Measurements from ENCODE around the gene CCDC59.
"Not testable (repeated sequence)": the region's sequence is repeated elsewhere in the genome, so short reads cannot be mapped to it uniquely, and the experiment has no call there.

CCDC59 gene

GRCh38 chr12:82358200-82359114 is at the start of gene CCDC59, which contains the start of gene METTL25:
CCDC59 (minus strand) TSS chr12:82358387; CDS start chr12:82358376, 11 bp downstream.
METTL25 (plus strand) TSS chr12:82358529; CDS start chr12:82358566, 37 bp downstream.
- DNase-seq: peak; percentile 88 to 98

- no peak for DNase-seq
These were observed 49.3 kb upstream of the CCDC59 start for GRCh38 chr12:82407481-82407880.

- DNase-seq: no peak
These were observed 48.5 kb upstream of the CCDC59 start for GRCh38 chr12:82406651-82407050.

GRCh38 chr12:82400819-82401218 is 42.6 kb upstream of the CCDC59 start:
- DNase-seq: no peak

DNA sequence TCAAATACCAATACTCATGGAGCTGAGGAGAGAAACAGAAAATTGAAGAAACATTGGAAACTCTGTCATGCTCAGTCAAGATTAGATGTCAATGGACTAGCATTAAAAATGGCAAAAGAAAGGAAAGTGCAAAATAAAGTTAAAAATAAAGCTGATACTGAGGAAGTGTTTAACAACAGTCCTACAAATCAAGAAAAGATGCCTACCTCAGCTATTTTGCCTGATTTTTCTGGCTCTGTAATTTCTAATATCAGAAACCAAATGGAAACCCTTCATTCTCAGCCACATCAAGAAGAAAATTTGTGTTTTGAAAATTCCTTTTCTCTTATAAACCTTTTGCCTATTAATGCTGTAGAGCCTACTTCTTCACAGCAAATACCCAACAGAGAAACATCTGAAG is 40.7 kb upstream of the CCDC59 start:
- no peak for DNase-seq

DNA sequence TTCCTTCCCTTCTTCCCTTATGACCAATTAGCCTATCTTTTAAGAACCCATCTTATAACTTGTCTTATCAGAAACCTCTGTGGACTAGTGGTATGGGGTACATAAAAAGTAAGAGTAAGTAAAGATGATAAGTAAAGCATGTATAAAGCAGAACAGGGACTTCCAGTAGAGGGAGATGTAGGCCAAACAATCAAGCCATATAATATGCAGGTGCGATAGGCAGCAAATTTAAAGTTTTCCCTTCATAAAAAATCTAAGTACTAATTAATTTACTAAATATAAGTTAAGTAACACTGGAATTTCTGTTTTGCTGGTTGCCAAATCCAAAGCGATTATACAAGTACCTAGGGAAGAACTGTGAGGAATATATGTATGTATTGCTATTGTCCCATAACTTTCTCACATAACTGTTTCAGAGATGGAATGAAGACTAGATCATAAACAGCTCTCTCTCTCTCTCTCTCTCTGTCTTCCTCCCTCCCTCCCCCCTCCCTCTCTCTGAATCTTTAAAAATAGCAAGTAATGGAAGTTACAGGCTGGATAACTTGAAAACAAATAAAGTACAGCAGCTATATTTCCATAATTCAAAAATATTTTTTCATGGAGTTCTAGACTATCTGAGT is 25.9 kb upstream of the CCDC59 start:
- DNase-seq: peak in 1 of 2 experiments; percentile 44

GRCh38 chr12:82378997-82379396 is 20.8 kb upstream of the CCDC59 start:
- no peak for DNase-seq

DNA sequence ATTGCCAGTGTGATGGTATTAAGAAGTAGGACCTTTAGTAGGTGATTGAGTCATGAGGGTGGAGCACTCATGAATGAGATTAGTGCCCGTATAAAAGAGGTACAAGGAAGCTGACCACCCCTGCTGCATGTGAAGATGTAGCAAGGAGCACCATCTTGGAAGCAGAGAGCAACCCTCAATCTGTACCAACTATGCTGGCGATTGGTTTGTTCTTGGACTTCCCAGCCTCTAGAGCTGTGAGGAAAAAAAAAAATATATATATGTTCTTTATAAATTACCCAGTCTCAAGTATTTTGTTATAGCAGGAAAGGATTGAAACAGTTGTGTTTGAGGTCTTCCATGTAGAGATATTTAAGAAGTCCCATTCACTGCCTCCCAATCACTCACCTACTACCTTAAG is 17.0 kb upstream of the CCDC59 start:
- DNase-seq: no peak

GRCh38 chr12:82366197-82366596 is 8.0 kb upstream of the CCDC59 start:
- no peak for DNase-seq

- no peak for DNase-seq
These were observed 5.8 kb upstream of the CCDC59 start for GRCh38 chr12:82363990-82364389.

DNA sequence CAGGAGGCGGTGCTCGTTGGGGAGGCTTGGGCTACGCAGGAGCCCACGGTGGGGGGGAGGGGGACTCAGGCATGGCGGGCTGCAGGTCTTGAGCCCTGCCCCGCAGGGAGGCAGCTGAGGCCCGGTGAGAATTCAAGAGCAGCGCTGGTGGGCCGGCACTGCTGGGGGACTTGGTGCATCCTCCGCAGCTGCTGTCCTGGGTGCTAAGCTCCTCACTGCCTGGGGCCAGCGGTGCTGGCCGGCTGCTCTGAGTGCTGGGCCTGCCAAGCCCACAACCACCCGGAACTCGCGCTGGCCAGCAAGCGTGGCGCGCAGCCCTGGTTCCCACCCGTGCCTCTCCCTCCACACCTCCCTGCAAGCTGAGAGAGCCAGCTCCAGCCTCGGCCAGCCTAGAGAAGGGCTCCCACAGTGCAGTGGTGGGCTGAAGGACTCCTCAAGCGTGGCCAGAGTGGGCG is 3.3 kb upstream of the CCDC59 start:
- DNase-seq: no peak

DNA sequence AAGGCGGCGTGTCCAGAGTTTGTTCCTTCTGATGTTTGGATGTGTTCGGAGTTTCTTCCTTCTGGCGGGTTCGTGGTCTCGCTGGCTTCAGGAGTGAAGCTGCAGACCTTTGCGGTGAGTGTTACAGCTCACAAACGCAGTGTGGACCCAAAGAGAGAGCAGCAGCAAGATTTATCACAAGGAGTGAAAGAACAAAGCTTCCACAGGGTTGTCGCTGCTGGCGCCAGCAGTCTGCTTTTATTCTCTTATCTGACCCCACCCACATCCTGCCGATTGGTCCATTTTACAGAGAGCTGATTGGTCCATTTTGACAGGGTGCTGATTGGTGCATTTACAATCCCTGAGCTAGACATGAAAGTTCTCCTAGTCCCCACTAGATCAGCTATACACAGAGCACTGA is 2.6 kb upstream of the CCDC59 start:
- not testable (repeated sequence) for DNase-seq

DNA sequence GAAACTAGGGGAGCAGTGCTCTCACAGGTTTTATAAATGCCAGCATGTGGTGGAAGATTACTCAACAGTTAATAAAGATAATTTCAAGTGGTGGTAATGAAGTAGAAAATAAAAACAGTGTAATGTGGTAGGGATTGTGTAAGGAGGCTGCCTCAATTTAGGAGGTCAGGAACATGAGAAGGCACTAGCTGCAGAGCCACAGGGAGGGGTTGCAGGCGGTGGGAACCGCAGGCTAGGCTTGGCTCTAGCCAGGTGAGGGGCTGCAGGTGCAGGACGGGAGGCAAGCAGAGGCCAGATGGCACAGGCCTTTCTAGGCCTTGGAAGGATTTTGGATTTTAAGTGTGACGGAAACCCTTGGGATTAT is 910 bp upstream of the CCDC59 start:
- no peak for DNase-seq

- DNase-seq: no peak
These were observed 365 bp downstream of the CCDC59 start for GRCh38 chr12:82357845-82358199.

- no peak for DNase-seq
These were observed 847 bp downstream of the CCDC59 start for GRCh38 chr12:82357340-82357739.

GRCh38 chr12:82351390-82351789 is 6.8 kb downstream of the CCDC59 start:
- DNase-seq: no peak

GRCh38 chr12:82350161-82350560 is 8.0 kb downstream of the CCDC59 start:
- DNase-seq: no peak

DNA sequence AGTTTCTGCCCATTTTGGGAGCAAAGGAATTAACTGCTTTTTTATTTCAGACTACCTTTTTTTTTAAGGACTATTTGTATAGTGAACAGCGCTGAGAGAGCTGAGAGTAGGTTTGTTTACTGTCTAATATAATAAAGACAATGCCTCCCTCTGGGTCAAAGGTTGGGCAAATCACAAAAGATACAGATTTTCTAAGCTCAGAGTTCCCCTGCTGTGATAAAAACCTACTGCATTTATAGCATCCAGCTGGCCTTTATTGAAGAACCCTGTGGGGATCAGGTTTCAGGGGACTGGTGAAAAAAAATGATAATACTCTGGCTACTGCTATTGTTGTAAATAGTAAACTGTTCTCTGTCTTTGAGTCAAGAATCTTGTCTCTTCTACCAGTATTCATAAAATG is 28.7 kb downstream of the CCDC59 start:
- no peak for DNase-seq

- DNase-seq: no peak
These were observed 30.3 kb downstream of the CCDC59 start for GRCh38 chr12:82327861-82328260.

- DNase-seq: peak in 1 of 2 experiments; percentile 51
These were observed 31.2 kb downstream of the CCDC59 start for GRCh38 chr12:82326905-82327503.

DNA sequence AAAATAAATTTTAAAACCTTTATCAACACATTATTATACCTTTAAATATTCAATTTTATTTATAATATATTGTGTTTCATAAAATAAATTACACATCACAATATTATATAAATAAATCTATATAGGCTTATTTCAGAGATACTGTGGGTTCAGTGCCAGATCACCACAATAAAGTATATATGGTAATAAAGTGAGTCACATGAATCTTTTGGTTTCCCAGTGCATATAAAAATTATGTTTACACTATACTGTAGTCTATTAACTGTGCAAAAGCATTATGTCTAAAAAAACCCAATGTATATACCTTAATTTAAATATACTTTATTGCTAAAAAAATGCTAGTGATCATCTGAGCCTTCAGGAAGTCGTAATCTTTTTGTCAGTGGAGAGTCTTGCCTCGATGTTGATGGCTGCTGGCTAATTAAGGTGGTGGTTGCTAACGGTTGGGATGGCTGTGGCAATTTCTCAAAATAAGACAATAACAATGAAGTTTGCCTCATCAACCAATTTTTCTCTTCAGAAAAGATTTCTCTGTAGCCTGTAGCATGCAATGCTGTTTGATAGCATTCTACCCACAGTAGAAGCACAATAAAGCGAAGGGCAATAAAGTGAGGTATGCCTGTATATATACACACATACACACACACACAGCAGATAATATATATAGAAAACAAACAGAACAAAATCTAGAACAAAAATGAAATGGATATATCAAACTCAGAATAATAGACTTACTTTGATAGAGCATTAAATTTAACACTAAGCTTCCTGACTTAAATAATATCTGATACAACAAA is 32.4 kb downstream of the CCDC59 start:
- DNase-seq: no peak

DNA sequence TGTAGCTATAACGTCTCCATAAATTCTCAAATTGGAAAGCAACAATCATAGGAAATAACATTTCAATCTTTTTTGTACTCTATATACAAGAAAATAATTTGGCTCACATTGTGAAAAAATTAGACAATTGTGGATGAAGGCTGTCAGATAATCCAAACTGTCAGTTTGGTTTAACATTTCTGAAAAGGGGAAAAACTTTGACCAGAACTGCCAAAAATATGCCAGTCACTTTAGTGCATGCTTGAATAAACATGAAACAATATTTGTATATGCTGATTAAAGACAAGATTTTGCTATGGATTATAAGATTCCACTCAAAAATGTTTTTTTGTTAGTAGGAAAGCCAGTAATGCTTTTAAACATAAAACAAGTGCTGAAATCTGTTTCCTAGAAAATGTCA is 38.9 kb downstream of the CCDC59 start:
- DNase-seq: no peak

DNA sequence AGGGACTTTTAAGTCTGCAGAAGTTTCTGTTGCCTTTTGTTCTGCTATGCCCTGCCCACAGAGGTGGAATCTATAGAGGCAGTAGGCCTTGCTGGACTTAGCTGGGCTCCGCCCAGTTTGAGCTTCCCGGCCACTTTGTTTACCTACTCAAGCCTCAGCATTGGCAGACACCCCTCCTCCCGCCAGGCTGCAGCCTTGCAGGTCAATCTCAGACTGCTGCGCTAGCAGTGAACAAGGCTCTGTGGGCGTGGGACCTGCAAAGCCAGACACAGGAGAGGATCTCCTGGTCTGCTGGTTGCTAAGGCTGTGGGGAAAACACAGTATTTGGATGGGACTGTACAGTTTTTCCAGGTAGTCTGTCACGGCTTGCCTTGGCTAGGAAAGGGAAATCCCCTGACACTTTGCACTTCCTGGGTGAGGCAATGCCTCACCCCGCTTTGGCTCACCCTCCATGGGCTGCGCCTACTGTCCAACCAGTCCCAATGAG is 43.7 kb downstream of the CCDC59 start:
- no peak for DNase-seq

Measured in SW 1271 (cell line).